HG02970 (cell line): Measurements from ENCODE around the gene SLC25A47.

Experiments used
- ATAC-seq: cut with Tn5 transposase; IDR thresholded peaks from one replicate; pipeline ENCODE4 v1.9.1; 2021; ENCODE audit warnings: mild to moderate bottlenecking, moderate library complexity, moderate number of reproducible peaks; ENCODE audit not compliant: unreplicated experiment, low FRiP score

SLC25A47 gene

DNA sequence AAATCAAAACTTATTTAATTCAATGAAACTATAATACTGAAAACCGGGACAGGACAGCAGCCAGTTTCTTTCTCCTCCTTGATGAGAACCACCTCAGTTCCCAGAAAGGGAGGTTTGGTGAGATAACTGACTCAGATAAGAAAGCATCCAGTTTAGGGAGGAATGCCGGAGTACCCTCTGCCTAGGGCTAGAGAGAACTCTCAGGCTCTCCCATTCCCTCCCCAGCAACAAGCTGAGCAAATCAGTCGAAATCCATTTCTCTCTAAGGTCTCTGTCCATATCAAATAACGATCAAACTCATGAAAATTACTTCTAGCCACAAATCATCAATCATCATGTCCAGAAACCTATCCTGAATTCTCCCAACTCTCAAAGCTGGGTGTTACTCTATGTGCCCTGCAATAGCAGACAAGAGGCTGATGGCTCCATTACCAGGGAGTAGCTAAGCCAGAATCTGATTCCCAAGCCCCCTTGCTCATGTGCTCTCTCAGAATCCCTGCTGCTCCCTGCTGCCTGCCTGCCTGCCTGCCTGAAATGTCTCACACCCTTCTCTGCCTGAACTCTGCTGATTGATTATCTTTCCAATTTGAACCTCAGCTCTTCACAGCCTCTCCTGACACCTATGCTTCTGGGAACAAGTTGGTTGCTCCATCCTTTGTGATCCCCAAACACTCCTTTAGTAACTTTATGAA lies 49.4 kb downstream of the SLC25A47 start:
- no peak for ATAC-seq

DNA sequence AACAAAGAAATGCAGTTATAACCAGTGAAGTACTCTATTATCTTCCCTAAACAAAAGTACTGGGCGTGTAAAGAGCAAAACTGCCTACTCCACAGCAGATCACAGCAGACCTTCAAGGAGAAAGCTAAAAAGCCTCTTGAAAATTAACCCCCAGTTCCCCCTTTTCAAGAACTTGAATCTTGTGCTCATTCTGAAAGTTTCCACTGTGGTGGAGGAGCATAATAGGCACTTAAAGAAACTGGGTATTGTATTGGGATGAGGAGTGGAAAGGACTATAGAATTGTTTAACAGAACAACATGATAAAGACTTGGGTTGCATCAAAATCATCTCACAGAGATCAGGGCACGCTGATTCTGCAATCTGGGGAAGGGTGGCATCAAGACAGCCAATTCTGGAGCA lies 51.1 kb downstream of the SLC25A47 start:
- ATAC-seq = no peak

DNA sequence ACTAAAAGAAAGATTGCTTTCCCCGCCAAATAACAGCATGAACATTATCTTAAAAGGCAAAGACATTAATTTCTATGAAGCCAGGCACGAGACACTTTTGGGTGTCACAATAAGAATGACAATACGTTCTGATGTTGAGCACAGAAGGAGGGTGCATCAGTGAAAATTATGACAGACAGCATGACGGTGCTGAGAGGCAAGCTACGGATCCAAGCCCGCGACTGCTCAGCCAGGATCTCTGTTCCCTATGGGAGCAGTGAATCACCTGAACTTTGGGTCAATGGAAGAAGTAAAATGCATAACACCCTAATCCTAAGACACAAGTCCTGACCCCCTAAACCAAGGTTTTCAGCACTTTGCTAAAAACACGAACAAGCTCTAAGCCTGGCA lies 51.7 kb downstream of the SLC25A47 start:
- no peak for ATAC-seq

DNA sequence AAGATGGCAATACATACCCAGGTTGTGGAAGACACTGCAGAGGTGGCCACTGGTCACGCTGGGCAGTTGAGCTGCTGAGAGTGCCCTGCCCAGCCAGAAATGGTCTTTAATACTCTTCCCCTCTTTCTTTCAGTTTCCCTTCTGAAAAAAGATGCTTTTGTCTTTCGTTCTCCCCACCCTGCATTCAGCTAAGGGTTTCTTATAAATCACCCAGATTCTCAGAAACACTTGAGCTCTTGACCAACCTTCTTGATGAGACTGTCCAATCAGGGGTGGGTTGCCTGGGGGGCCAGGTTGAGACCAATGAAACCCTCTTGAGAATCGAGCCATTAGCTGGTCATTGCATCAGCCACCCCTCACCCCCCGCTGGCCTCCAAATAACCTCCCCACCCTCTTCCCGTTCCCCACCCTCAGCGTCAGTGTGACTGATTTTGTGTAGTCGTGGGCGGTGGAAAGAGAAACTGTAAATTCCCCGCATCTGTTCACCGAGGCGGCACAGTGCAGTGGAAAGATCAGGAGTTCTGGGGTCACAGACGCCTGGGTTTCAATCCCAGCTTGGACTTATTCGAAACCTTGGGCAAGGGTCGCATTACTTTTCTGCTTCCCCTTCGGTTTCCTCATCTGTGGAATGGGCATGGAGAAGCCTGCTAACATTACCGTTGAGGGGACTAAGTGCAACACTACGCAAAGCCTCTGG lies 52.3 kb downstream of the SLC25A47 start:
- ATAC-seq = peak; percentile 34

DNA sequence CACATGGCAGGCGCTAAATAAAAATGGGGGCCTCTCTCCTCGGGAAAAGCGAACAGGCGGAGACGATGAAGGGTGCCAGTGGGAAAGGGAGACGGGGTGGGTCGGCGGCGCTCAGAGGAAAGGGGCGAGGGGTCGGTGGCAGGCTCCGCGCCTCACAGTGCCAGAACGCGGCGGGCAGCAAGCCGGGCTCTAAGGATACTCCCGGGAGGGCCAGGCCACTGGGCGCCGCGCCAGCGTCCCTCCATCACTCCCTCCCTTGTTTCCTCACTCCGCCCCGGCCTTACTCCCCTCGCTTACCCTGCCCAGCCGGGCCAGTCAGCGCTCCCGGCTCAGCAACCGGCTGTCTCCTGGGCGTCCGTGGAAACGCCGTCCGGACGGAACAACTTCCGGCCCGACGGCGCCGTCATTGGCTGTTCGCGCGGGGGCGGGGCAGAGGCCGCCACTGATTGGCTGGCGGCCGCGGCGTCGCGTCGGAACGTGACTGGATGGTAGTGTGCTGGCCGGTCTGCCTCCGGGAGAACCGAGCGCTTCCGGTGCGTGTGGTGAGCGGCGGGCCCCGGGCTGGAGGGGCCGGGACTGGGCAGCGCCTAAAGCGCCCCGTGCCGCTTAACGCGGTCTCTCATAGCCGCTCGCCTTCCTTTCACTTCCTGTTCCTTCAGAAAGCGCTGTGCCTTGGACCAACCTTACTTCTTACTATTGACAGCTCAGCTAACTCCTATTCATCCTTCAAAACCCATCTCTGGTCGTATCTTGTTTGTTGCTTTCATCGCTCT lies 53.0 kb downstream of the SLC25A47 start, which contains the start of gene WDR25:
Gene WDR25 (plus strand): TSS at position 523 of the 773 bp plus-strand sequence.
- ATAC-seq = peak; percentile 82

DNA sequence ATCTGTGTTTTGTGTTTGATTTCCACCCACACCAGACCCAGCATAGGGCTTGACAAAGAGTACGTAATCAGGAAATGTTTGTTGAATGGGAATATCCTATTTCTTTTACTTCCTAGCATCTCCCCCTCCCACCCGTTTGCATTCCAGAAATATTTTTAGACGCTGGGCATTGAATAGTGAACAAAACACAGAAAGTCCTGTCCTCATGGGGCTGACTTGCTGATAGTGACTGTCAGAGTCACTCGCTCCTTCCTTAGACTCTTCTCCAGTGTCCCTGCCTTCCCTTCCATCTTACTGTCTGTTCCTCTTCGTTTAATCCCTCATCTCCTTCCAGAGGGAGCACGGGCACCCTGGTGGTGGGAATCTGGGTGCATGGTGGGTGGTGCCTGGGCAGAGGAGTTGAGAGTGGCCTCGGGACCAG lies 53.6 kb downstream of the SLC25A47 start:
- ATAC-seq = no peak
